ENCODE data around the gene TAF8. TPM values are rescaled to one million over a fixed set of nuclear protein-coding genes. Genes with fewer than 3 reads are reported as not detected.
"Not testable (repeated sequence)": the region's sequence is repeated elsewhere in the genome, so short reads cannot be mapped to it uniquely, and the experiment has no call there.

Gene TAF8
- total RNA-seq, 4 donors from 2014 or later, result 16.7 to 35.2 (median 25.9) TPM

DNA sequence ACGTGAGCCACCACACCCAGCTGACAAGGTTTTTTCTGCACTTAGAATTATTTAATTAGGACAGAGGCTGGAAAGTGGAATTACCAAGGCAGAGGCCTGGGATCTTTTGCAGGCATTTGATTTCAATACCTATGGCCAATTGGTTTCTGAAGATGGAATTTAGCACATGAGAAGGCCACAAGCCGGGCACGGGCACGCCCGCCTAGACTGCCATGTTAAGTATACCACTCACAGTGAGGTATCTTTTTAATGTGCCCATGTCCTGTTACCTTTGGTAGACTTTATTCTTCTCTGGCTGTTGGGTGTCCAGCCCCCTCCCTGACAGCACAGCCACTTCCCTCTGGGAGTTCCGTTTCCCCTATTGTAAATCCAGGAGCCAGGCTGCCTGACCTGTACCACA, 18.0 kb upstream of the TAF8 start:
- no peak overlapping the region for H3K4me3 ChIP-seq
- no peaks in the 10 kb centered on the region for H3K27me3 ChIP-seq
- H3K9me3 ChIP-seq, result no peaks in the 10 kb centered on the region
- intact Hi-C loops (cut with DNase I), result no loop called here
- WGBS, result 85% methylated on average over 6 of the region's 6 CpGs
- H3K27ac ChIP-seq (replicated peaks in 1 of 4), result no peak overlapping the region
- no peak for DNase-seq (ENCODE audit: extremely low spot score)
- no peak for TF ChIP-seq EP300 (IDR thresholded peaks at IDR 0.05)
- no peak for TF ChIP-seq POLR2AphosphoS5 (IDR thresholded peaks at IDR 0.05)
- no peak for TF ChIP-seq POLR2A (IDR thresholded peaks at IDR 0.05; ENCODE audit: low read depth)
- TF ChIP-seq, protein P1, sequence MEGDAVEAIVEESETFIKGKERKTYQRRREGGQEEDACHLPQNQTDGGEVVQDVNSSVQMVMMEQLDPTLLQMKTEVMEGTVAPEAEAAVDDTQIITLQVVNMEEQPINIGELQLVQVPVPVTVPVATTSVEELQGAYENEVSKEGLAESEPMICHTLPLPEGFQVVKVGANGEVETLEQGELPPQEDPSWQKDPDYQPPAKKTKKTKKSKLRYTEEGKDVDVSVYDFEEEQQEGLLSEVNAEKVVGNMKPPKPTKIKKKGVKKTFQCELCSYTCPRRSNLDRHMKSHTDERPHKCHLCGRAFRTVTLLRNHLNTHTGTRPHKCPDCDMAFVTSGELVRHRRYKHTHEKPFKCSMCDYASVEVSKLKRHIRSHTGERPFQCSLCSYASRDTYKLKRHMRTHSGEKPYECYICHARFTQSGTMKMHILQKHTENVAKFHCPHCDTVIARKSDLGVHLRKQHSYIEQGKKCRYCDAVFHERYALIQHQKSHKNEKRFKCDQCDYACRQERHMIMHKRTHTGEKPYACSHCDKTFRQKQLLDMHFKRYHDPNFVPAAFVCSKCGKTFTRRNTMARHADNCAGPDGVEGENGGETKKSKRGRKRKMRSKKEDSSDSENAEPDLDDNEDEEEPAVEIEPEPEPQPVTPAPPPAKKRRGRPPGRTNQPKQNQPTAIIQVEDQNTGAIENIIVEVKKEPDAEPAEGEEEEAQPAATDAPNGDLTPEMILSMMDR (IDR thresholded peaks at IDR 0.05), result no peak
- H3K36me3 ChIP-seq, result peaks cover 0 to 29% (median 11%) of the 10 kb centered on the region in 4 donors
- peaks cover 22 to 27% (median 23%) of the 10 kb centered on the region in 4 donors for H3K4me1 ChIP-seq

DNA sequence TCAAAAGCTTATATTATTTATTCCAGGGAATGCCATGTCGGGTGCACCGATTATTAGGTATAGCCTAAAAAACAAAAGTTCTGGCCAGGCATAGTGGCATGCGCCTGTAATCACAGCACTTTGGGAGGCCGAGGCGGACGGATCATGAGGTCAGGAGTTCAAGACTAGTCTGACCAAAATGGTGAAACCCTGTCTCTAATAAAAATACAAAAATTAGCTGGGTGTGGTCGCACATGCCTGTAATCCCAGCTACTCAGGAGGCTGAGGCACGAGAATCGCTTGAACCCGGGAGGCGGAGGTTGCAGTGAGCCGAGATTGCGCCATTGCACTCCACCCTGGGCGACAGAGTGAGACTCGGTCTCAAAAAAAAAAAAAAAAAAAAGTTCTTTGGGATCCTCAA, 12.7 kb upstream of the TAF8 start:
- intact Hi-C loops (cut with DNase I); H3K9me3 ChIP-seq; H3K36me3 ChIP-seq; H3K27me3 ChIP-seq; H3K4me3 ChIP-seq; DNase-seq (ENCODE audit: extremely low spot score); H3K27ac ChIP-seq (replicated peaks in 1 of 4): not testable (repeated sequence)
- 95% methylated on average over 15 of the region's 15 CpGs for WGBS
- H3K4me1 ChIP-seq, result peaks cover 15 to 37% (median 31%) of the 10 kb centered on the region in 4 donors

DNA sequence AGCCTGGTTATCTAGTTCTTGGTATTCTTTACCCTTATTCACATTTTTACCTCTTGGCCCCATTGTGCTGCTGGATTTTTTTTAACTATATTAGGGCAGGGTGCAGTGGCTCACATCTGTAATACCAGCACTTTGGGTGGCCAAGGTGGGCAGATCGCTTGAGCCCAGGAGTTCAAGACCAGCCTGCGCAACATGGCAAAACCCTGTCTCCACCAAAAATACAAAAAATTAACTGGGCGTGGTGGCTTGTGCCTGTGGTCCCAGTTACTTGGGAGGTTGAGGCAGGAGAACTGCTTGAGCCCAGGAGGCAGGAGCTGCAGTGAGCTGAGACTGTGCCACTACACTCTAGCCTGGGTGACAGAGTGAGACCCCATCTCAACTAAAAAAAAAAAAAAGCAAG, 12.2 kb upstream of the TAF8 start:
- WGBS, result 89% methylated on average over 3 of the region's 3 CpGs
- no peak for DNase-seq (ENCODE audit: extremely low spot score)
- H3K9me3 ChIP-seq, result no peaks in the 10 kb centered on the region
- no peaks in the 10 kb centered on the region for H3K27me3 ChIP-seq
- H3K4me3 ChIP-seq, result no peak overlapping the region
- H3K36me3 ChIP-seq, result peaks cover 0 to under 1% (median under 1%) of the 10 kb centered on the region in 4 donors
- intact Hi-C loops (cut with DNase I), result no loop called here
- H3K4me1 ChIP-seq, result peaks cover 15 to 42% (median 35%) of the 10 kb centered on the region in 4 donors
- TF ChIP-seq, protein P1 (IDR thresholded peaks at IDR 0.05), result no peak
- H3K27ac ChIP-seq (replicated peaks in 1 of 4), result no peak overlapping the region

DNA sequence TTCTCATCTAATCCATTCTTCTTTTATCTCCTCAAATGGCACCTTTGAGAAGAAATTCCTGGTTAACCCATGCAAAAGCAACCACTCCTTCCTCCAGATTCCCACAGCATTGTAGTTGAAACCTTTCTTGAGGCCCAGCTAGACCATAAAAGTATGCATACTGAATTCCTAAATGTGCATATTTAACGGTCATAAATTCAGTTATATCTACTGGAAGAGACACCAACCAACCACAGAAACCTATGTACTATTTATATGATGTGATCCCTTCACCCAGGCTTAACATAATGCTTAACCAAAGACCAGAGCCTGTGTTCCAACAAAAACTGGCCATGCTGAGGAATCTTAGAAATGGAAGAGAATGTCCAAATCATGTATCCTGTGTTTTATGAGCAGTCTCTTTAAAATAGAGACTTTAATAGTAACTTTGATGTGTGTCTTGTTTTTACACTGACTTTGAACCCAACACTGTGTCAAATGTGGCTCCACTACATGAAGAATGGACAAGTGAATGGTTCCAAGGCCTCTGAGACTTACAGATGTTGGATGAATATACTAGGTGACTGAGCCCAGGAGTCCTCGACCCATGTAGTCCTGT, 11.4 kb upstream of the TAF8 start:
- H3K27me3 ChIP-seq, result no peaks in the 10 kb centered on the region
- no peak overlapping the region for H3K27ac ChIP-seq (replicated peaks in 1 of 4)
- H3K36me3 ChIP-seq, result no peaks in the 10 kb centered on the region
- DNase-seq (ENCODE audit: extremely low spot score), result no peak
- intact Hi-C loops (cut with DNase I), result no loop called here
- peaks cover 19 to 50% (median 43%) of the 10 kb centered on the region in 4 donors for H3K4me1 ChIP-seq
- 82% methylated on average over 2 of the region's 2 CpGs for WGBS
- H3K4me3 ChIP-seq, result no peak overlapping the region
- TF ChIP-seq, protein P1 (IDR thresholded peaks at IDR 0.05), result no peak
- TF ChIP-seq POLR2AphosphoS5 (IDR thresholded peaks at IDR 0.05), result no peak
- no peak for TF ChIP-seq POLR2A (IDR thresholded peaks at IDR 0.05; ENCODE audit: low read depth)
- TF ChIP-seq EP300 (IDR thresholded peaks at IDR 0.05), result no peak
- no peaks in the 10 kb centered on the region for H3K9me3 ChIP-seq

DNA sequence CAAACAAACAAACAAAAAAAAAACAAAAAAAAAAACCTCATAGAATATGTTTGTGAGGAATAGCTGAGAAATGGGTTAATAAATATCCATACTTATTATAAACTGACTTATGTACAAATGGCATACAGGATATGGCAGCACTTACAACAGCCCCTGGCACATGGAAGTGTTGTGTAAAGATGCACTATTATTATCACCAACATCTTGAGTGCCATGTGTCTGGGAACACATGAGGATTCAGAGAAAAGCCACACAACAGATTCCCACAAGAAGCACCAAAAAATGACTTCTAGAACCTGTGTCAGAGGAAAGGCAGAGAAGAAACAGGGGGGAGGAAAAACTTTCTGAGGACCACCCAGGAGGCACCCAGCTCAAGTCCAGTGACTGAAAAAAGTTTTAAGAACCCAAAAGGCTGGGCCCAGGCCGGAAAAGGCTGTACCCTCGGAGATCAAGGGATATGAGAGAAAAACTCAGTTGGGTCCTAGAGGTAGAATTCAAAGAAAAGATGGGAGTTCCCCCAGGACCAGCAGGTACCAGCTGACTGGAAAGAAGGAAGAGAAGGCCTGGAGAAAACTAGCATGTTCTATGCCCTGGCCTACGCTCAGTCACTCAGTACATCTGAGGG, 9.4 kb upstream of the TAF8 start:
- Histone ChIP-seq H3K27me3 (no peaks in the 10 kb centered on the region), H3K27ac (replicated peaks in 1 of 4) (peak overlapping the region; percentile 77 to 93 (median 85)), H3K4me3 (peak overlapping the region in 1 of 4 donors; percentile 7), H3K4me1 (peaks cover 39 to 69% (median 64%) of the 10 kb centered on the region in 4 donors), H3K36me3 (no peaks in the 10 kb centered on the region), H3K9me3 (no peaks in the 10 kb centered on the region)
- no peak for DNase-seq (ENCODE audit: extremely low spot score)
- intact Hi-C loops (cut with DNase I), result loop anchor here (5.0 kb wide), 2 partner anchors 119 to 259 kb away; partner anchors contain the start of genes BYSL, MED20 and PRICKLE4
- TF ChIP-seq, protein P1 (IDR thresholded peaks at IDR 0.05), result no peak
- 82% methylated on average over 3 of the region's 3 CpGs for WGBS

All from esophagus muscularis mucosa (tissue), 4 donors.